Aorta (tissue), 5 donors: ENCODE results near the gene ABRACL. TPM values are rescaled to one million over a fixed set of nuclear protein-coding genes. Genes with fewer than 3 reads are reported as not detected.
"Not testable (repeated sequence)": the region's sequence is repeated elsewhere in the genome, so short reads cannot be mapped to it uniquely, and the experiment has no call there.

Source experiments
- ATAC-seq: fragments of 200-7000 bp; cut with Tn5 transposase; one replicate; pipeline ENCODE4 v1.9.1; 2022; ENCODE audit warnings: moderate library complexity; ENCODE audit not compliant: low FRiP score
- DNase-seq, 2 donors: peaks; one replicate each; pipeline ENCODE4 v3.0.0-alpha.2; 2020
- H3K27ac ChIP-seq, 2 donors: one replicate each; pipeline ENCODE4 v1.5.1; 2013; ENCODE audit warnings: low read length in 2 of 2, mild to moderate bottlenecking in 2 of 2, moderate library complexity in 2 of 2, control low read depth in 1 of 2, inconsistent platforms in 1 of 2, low read depth in 1 of 2
- H3K27me3 ChIP-seq, 2 donors: one replicate each; pipeline ENCODE4 v1.6.1; 2013; ENCODE audit warnings: control low read depth in 1 of 2, low read length in 1 of 2, mild to moderate bottlenecking in 1 of 2, moderate library complexity in 1 of 2; ENCODE audit not compliant: insufficient read depth in 2 of 2, control insufficient read depth in 1 of 2
- H3K36me3 ChIP-seq, 2 donors: one replicate each; pipeline ENCODE4 v1.6.1; 2013; ENCODE audit warnings: control low read depth in 1 of 2, low read length in 1 of 2, mild to moderate bottlenecking in 1 of 2; ENCODE audit not compliant: insufficient read depth in 2 of 2, control insufficient read depth in 1 of 2
- H3K4me1 ChIP-seq, 2 donors: one replicate each; pipeline ENCODE4 v1.6.1; 2013; ENCODE audit warnings: low read length in 2 of 2, control low read depth in 1 of 2, mild to moderate bottlenecking in 1 of 2, moderate library complexity in 1 of 2; ENCODE audit not compliant: insufficient read depth in 2 of 2, control insufficient read depth in 1 of 2
- H3K4me3 ChIP-seq, 2 donors: one replicate each; pipeline ENCODE4 v1.5.1; 2013; ENCODE audit warnings: low read length in 2 of 2, control low read depth in 1 of 2, mild to moderate bottlenecking in 1 of 2
- H3K9me3 ChIP-seq: one replicate; pipeline ENCODE4 v1.6.1; 2013; ENCODE audit warnings: mild to moderate bottlenecking, low read length; ENCODE audit not compliant: control insufficient read depth
- WGBS, 2 donors: extraction: QIAGEN DNeasy Blood & Tissue Kit; methylation state at CpG; one replicate each; pipeline ENCODE4 v1.1.7; 2013; 5-methylcytosine and 5-hydroxymethylcytosine counted together
- intact Hi-C, 2 donors: fragments of 100-400 bp; cut with DNase I; formaldehyde crosslinking; loops; one replicate each; pipeline versions ENCODE4 v1.14.2 to v1.15.0; 2022
- polyA plus RNA-seq, 2 donors: library from polyadenylated mRNA; stranded (reverse); fragments of 200-250 nt; gene quantifications; one replicate each; pipeline ENCODE4 v1.2.3, GENCODE V29; 2013
- total RNA-seq, 2 donors: library from RNA; stranded (reverse); fragmentation: NEBNext Ultra II Directional; extraction: Animal tissue kit (Norgen Biotek cat#: 25700); gene quantifications; one replicate each; pipeline ENCODE4 v1.2.1, GENCODE V29; 2021
- donor health status: healthy with polysubstance abuse.
- donor health status: Bipolar disorder and iron deficiency.
- donor health status: DM: no; HTN: no; CAD: no.
- donor health status: DM: no; HTN: no; CAD: no.
- donor health status: DM: yes; HTN: yes; CAD: no.

Gene ABRACL
- total and polyA plus RNA-seq, 4 donors, result 16.4 to 88.4 (median 18.2) TPM

- ATAC-seq, result peak; percentile 46
- H3K4me1 ChIP-seq, result no peaks in the 10 kb centered on the region
- H3K4me3 ChIP-seq, result no peak overlapping the region
- H3K27me3 ChIP-seq, result no peaks in the 10 kb centered on the region
- H3K27ac ChIP-seq, result no peak overlapping the region
- 66 to 75% methylated on average over 5 of the region's 5 CpGs for WGBS, 2 donors
- H3K36me3 ChIP-seq, result peaks cover 2 to 9% of the 10 kb centered on the region in 2 donors
- no peak for DNase-seq
- no peaks in the 10 kb centered on the region for H3K9me3 ChIP-seq
- intact Hi-C loops, result no loop called here
Measured at GRCh38 chr6:139037490-139037889, 8.9 kb downstream of the ABRACL start.

- no peaks in the 10 kb centered on the region for H3K9me3 ChIP-seq
- H3K36me3 ChIP-seq, result peaks cover 3 to 6% of the 10 kb centered on the region in 2 donors
- H3K27me3 ChIP-seq, result no peaks in the 10 kb centered on the region
- ATAC-seq (no peak), DNase-seq (no peak)
- intact Hi-C loops, result no loop called here
- WGBS, 2 donors, result 96 to 99% methylated on average over 3 of the region's 3 CpGs
- no peak overlapping the region for H3K4me3 ChIP-seq
- H3K4me1 ChIP-seq, result no peaks in the 10 kb centered on the region
- no peak overlapping the region for H3K27ac ChIP-seq
Measured at GRCh38 chr6:139044250-139044649, 15.7 kb downstream of the ABRACL start.

GRCh38 chr6:139047677-139048076, 19.1 kb downstream of the ABRACL start:
- Histone ChIP-seq H3K4me1 (peaks cover 0 to 2% of the 10 kb centered on the region in 2 donors), H3K9me3 (no peaks in the 10 kb centered on the region), H3K27me3 (no peaks in the 10 kb centered on the region), H3K4me3 (no peak overlapping the region), H3K36me3 (peaks cover 0 to under 1% of the 10 kb centered on the region in 2 donors), H3K27ac (no peak overlapping the region)
- 74 to 76% methylated on average over 3 of the region's 3 CpGs for WGBS, 2 donors
- DNase-seq (no peak), ATAC-seq (no peak)
- intact Hi-C loops, result no loop called here

GRCh38 chr6:139048912-139049311, 20.4 kb downstream of the ABRACL start:
- H3K27ac ChIP-seq, intact Hi-C loops, H3K36me3 ChIP-seq, H3K27me3 ChIP-seq, H3K9me3 ChIP-seq, DNase-seq, ATAC-seq, H3K4me3 ChIP-seq, H3K4me1 ChIP-seq: not testable (repeated sequence)
- 66 to 68% methylated on average over 4 of the region's 4 CpGs for WGBS, 2 donors

- H3K9me3 ChIP-seq, H3K4me3 ChIP-seq, H3K4me1 ChIP-seq, DNase-seq, H3K27ac ChIP-seq, ATAC-seq, intact Hi-C loops, H3K36me3 ChIP-seq, H3K27me3 ChIP-seq: not testable (repeated sequence)
- 95 to 100% methylated on average over 5 of the region's 5 CpGs for WGBS, 2 donors
Measured at GRCh38 chr6:139050131-139050769, 21.7 kb downstream of the ABRACL start.

- no peak for ATAC-seq
- H3K4me1 ChIP-seq, result peaks cover 0 to 2% of the 10 kb centered on the region in 2 donors
- no peak for DNase-seq
- WGBS, 2 donors, result 90 to 95% methylated on average over 5 of the region's 5 CpGs
- intact Hi-C loops, result no loop called here
- no peaks in the 10 kb centered on the region for H3K27me3 ChIP-seq
- no peaks in the 10 kb centered on the region for H3K9me3 ChIP-seq
- no peaks in the 10 kb centered on the region for H3K36me3 ChIP-seq
- no peak overlapping the region for H3K27ac ChIP-seq
- no peak overlapping the region for H3K4me3 ChIP-seq
Measured at GRCh38 chr6:139050770-139051313, 22.3 kb downstream of the ABRACL start.

- peaks cover 0 to 2% of the 10 kb centered on the region in 2 donors for H3K4me1 ChIP-seq
- 40 to 43% methylated on average over 5 of the region's 5 CpGs for WGBS, 2 donors
- no peak overlapping the region for H3K4me3 ChIP-seq
- intact Hi-C loops, result no loop called here
- H3K9me3 ChIP-seq, result no peaks in the 10 kb centered on the region
- no peaks in the 10 kb centered on the region for H3K27me3 ChIP-seq
- H3K36me3 ChIP-seq, result no peaks in the 10 kb centered on the region
- peak overlapping the region in 1 of 2 donors; percentile 44 for H3K27ac ChIP-seq
- ATAC-seq (no peak), DNase-seq (no peak)
Measured at GRCh38 chr6:139051396-139052060, 23.0 kb downstream of the ABRACL start.

- intact Hi-C loops, result no loop called here
- Histone ChIP-seq H3K4me3 (no peak overlapping the region), H3K27me3 (no peaks in the 10 kb centered on the region), H3K36me3 (no peaks in the 10 kb centered on the region), H3K9me3 (no peaks in the 10 kb centered on the region), H3K27ac (no peak overlapping the region), H3K4me1 (peaks cover 0 to 2% of the 10 kb centered on the region in 2 donors)
- ATAC-seq, result no peak
- no peak for DNase-seq
- WGBS, 2 donors, result 16 to 21% methylated on average over 3 of the region's 3 CpGs
Measured at GRCh38 chr6:139053382-139053781, 24.8 kb downstream of the ABRACL start.

GRCh38 chr6:139054001-139054400, 25.5 kb downstream of the ABRACL start:
- H3K27me3 ChIP-seq, result no peaks in the 10 kb centered on the region
- intact Hi-C loops, result no loop called here
- ATAC-seq (no peak), DNase-seq (no peak)
- H3K27ac ChIP-seq, result no peak overlapping the region
- 89 to 95% methylated on average over 3 of the region's 3 CpGs for WGBS, 2 donors
- H3K4me1 ChIP-seq, result peaks cover 0 to 2% of the 10 kb centered on the region in 2 donors
- H3K4me3 ChIP-seq, result no peak overlapping the region
- no peaks in the 10 kb centered on the region for H3K9me3 ChIP-seq
- H3K36me3 ChIP-seq, result no peaks in the 10 kb centered on the region
